ENCODE data around the gene CRLF2. TPM values are rescaled to one million over a fixed set of nuclear protein-coding genes. Genes with fewer than 3 reads are reported as not detected.
"Not testable (repeated sequence)": the region's sequence is repeated elsewhere in the genome, so short reads cannot be mapped to it uniquely, and the experiment has no call there.

CRLF2 gene
- total RNA-seq, 2 experiments from 2014 or later: 0.44 to 1.3 TPM

- CTCF ChIA-PET: no interaction called here
- intact Hi-C loops (cut with micrococcal nuclease): loop anchor here (5.0 kb wide), 1 partner anchor 246 kb away; the partner anchor contains the start of gene ASMTL
- H3K27me3 Mint-ChIP-seq: peaks cover 3% of the 10 kb centered on the region
- no peaks in the 10 kb centered on the region for H3K9me3 Mint-ChIP-seq
- no peaks in the 10 kb centered on the region for H3K36me3 Mint-ChIP-seq
- peaks cover 34% of the 10 kb centered on the region for H3K4me1 Mint-ChIP-seq (ENCODE audit: low read depth)
- POLR2A ChIA-PET: no interaction called here
- H3K4me3 Mint-ChIP-seq: peak overlapping the region; percentile 62
- H3K27ac Mint-ChIP-seq: peak overlapping the region; percentile 30
- peak; percentile 50 for DNase-seq
These were observed 6.5 kb downstream of the CRLF2 start for GRCh38 chrX:1205681-1206611.

DNA sequence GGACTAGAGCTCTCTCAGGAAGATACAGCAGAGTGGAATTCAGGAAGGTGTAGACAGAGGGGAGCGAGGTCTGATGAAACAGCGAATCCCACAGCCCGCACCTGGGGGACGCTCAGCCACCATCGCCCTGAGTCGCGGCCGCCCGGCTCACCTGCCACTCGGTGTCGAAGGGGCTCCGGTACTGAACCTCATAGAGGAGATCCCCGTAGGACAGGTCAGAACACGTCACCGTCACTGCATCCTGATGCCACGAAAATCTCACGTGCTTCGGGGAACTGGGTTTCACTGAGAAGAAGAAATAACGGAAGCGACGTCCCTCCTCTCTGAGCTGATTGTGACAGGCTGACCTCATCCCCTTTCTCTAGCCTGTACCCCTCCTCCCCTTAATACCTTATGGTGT lies 10.2 kb downstream of the CRLF2 start:
- Mint-ChIP-seq H3K9me3 (no peaks in the 10 kb centered on the region), H3K4me3 (no peak overlapping the region)
- peak; percentile 4 for DNase-seq

DNA sequence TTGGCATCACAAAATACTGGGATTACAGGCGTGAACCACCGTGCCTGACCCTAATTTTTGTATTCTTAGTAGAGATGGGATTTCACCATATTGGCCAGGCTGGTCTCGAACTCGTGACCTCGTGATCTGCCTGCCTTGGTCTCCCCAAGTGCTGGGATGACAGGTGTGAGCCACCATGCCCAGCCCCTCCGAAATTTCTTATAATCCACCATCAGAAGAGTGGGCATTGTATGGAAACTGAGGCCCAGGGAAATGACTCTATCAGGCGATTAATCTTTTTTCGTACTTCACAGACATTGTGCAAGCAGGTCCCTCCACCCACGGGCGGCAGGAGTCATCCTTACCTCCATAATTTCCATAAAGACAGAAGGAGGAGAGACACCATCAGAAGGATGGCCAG lies 16.0 kb downstream of the CRLF2 start:
- Mint-ChIP-seq H3K4me3 (no peak overlapping the region), H3K36me3 (no peaks in the 10 kb centered on the region), H3K4me1 (ENCODE audit: low read depth) (no peaks in the 10 kb centered on the region), H3K27ac (no peak overlapping the region), H3K27me3 (no peaks in the 10 kb centered on the region), H3K9me3 (no peaks in the 10 kb centered on the region)
- peak; percentile 8 for DNase-seq
- CTCF ChIA-PET: no interaction called here
- POLR2A ChIA-PET: no interaction called here
- intact Hi-C loops (cut with micrococcal nuclease): no loop called here

More for the DNA sequence above, 10.2 kb downstream of the CRLF2 start:
- peaks cover 10% of the 10 kb centered on the region for H3K4me1 Mint-ChIP-seq (ENCODE audit: low read depth)
- no peaks in the 10 kb centered on the region for H3K36me3 Mint-ChIP-seq
- CTCF ChIA-PET: no interaction called here
- H3K27me3 Mint-ChIP-seq: no peaks in the 10 kb centered on the region
- no peak overlapping the region for H3K27ac Mint-ChIP-seq
- POLR2A ChIA-PET: no interaction called here
- intact Hi-C loops (cut with micrococcal nuclease): no loop called here

- CTCF ChIA-PET; H3K4me3 Mint-ChIP-seq; H3K27me3 Mint-ChIP-seq; H3K27ac Mint-ChIP-seq; intact Hi-C loops (cut with micrococcal nuclease); H3K36me3 Mint-ChIP-seq; POLR2A ChIA-PET; H3K4me1 Mint-ChIP-seq (ENCODE audit: low read depth); H3K9me3 Mint-ChIP-seq; DNase-seq: not testable (repeated sequence)
These were observed 20.3 kb downstream of the CRLF2 start for GRCh38 chrX:1192196-1192595.

GRCh38 chrX:1190596-1191145 lies 21.8 kb downstream of the CRLF2 start:
- H3K4me1 Mint-ChIP-seq (ENCODE audit: low read depth): no peaks in the 10 kb centered on the region
- intact Hi-C loops (cut with micrococcal nuclease): no loop called here
- no peak overlapping the region for H3K4me3 Mint-ChIP-seq
- H3K27me3 Mint-ChIP-seq: no peaks in the 10 kb centered on the region
- no peak overlapping the region for H3K27ac Mint-ChIP-seq
- CTCF ChIA-PET: no interaction called here
- H3K9me3 Mint-ChIP-seq: no peaks in the 10 kb centered on the region
- H3K36me3 Mint-ChIP-seq: no peaks in the 10 kb centered on the region
- DNase-seq: no peak
- POLR2A ChIA-PET: no interaction called here

DNA sequence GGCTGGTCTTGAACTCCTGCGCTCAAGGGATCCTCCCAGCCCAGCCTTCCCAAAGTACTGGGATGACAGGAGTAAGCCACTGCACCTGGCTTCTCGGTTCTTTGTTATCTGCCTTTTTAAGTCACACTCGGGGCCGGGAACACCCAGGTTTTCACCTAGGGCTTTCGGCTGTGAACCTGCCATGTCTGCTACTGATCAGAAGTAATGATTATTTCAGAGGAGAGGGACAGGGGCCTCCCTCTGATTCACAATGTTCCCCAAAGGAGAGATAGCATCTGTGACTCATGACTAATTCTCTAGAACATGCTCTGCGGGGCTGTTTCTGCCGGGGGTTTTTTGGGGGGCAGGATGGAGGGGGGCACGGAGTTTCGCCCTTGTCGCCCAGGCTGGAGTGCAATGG lies 26.9 kb downstream of the CRLF2 start:
- DNase-seq: no peak
- intact Hi-C loops (cut with micrococcal nuclease): no loop called here
- no peak overlapping the region for H3K27ac Mint-ChIP-seq

GRCh38 chrX:1182211-1182610 lies 30.2 kb downstream of the CRLF2 start:
- Mint-ChIP-seq H3K9me3 (no peaks in the 10 kb centered on the region), H3K4me1 (ENCODE audit: low read depth) (peaks cover 5% of the 10 kb centered on the region), H3K27me3 (no peaks in the 10 kb centered on the region), H3K4me3 (no peak overlapping the region), H3K27ac (no peak overlapping the region), H3K36me3 (no peaks in the 10 kb centered on the region)
- intact Hi-C loops (cut with micrococcal nuclease): no loop called here
- CTCF ChIA-PET: no interaction called here
- no peak for DNase-seq
- POLR2A ChIA-PET: no interaction called here

More for the DNA sequence above, 26.9 kb downstream of the CRLF2 start:
- Mint-ChIP-seq H3K4me3 (no peak overlapping the region), H3K36me3 (no peaks in the 10 kb centered on the region), H3K9me3 (no peaks in the 10 kb centered on the region), H3K27me3 (no peaks in the 10 kb centered on the region), H3K4me1 (ENCODE audit: low read depth) (peaks cover 5% of the 10 kb centered on the region)
- ChIA-PET POLR2A (no interaction called here), CTCF (no interaction called here)

- intact Hi-C loops (cut with micrococcal nuclease); CTCF ChIA-PET; DNase-seq; H3K4me3 Mint-ChIP-seq; POLR2A ChIA-PET; H3K9me3 Mint-ChIP-seq; H3K36me3 Mint-ChIP-seq; H3K27ac Mint-ChIP-seq; H3K4me1 Mint-ChIP-seq (ENCODE audit: low read depth); H3K27me3 Mint-ChIP-seq: not testable (repeated sequence)
These were observed 30.8 kb downstream of the CRLF2 start for GRCh38 chrX:1181661-1182060.

GRCh38 chrX:1181170-1181569 lies 31.3 kb downstream of the CRLF2 start:
- Mint-ChIP-seq H3K27me3 (no peaks in the 10 kb centered on the region), H3K27ac (no peak overlapping the region), H3K36me3 (no peaks in the 10 kb centered on the region), H3K4me1 (ENCODE audit: low read depth) (peaks cover 5% of the 10 kb centered on the region), H3K9me3 (no peaks in the 10 kb centered on the region), H3K4me3 (no peak overlapping the region)
- DNase-seq: no peak
- intact Hi-C loops (cut with micrococcal nuclease): no loop called here
- ChIA-PET POLR2A (no interaction called here), CTCF (no interaction called here)

DNA sequence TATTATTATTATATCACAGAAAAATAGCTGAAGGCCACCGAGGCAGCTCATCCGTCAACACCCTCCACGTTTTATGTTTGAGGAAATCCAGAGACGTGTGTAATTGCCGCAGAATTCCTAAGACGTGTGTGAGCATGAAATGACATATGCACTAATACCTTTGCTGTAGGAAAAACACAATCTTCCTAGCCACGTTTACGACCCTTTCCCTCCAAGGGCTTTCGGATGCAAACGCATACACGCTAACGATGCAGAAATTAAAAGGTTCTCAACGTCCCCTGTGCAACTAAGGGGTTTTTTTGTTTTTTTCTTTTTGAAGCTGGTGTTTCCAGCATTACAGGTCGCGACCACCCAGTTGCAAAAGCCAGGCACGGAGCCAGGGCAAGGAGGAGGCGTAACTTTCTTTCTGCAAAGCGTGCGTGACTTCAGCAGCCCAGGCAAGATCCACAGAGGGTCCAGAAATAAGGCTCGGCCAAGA lies 33.8 kb downstream of the CRLF2 start:
- ChIA-PET POLR2A (no interaction called here), CTCF (no interaction called here)
- H3K36me3 Mint-ChIP-seq: no peaks in the 10 kb centered on the region
- H3K4me3 Mint-ChIP-seq: no peak overlapping the region
- intact Hi-C loops (cut with micrococcal nuclease): no loop called here
- no peaks in the 10 kb centered on the region for H3K4me1 Mint-ChIP-seq (ENCODE audit: low read depth)
- DNase-seq: peak; percentile 34
- no peaks in the 10 kb centered on the region for H3K27me3 Mint-ChIP-seq
- no peaks in the 10 kb centered on the region for H3K9me3 Mint-ChIP-seq
- peak overlapping the region; percentile 19 for H3K27ac Mint-ChIP-seq

- H3K4me3 Mint-ChIP-seq; POLR2A ChIA-PET; CTCF ChIA-PET; intact Hi-C loops (cut with micrococcal nuclease); H3K27ac Mint-ChIP-seq; H3K27me3 Mint-ChIP-seq; H3K9me3 Mint-ChIP-seq; H3K36me3 Mint-ChIP-seq; H3K4me1 Mint-ChIP-seq (ENCODE audit: low read depth): not testable (repeated sequence)
- peak; percentile 32 for DNase-seq
These were observed 35.7 kb downstream of the CRLF2 start for GRCh38 chrX:1176531-1177320.

DNA sequence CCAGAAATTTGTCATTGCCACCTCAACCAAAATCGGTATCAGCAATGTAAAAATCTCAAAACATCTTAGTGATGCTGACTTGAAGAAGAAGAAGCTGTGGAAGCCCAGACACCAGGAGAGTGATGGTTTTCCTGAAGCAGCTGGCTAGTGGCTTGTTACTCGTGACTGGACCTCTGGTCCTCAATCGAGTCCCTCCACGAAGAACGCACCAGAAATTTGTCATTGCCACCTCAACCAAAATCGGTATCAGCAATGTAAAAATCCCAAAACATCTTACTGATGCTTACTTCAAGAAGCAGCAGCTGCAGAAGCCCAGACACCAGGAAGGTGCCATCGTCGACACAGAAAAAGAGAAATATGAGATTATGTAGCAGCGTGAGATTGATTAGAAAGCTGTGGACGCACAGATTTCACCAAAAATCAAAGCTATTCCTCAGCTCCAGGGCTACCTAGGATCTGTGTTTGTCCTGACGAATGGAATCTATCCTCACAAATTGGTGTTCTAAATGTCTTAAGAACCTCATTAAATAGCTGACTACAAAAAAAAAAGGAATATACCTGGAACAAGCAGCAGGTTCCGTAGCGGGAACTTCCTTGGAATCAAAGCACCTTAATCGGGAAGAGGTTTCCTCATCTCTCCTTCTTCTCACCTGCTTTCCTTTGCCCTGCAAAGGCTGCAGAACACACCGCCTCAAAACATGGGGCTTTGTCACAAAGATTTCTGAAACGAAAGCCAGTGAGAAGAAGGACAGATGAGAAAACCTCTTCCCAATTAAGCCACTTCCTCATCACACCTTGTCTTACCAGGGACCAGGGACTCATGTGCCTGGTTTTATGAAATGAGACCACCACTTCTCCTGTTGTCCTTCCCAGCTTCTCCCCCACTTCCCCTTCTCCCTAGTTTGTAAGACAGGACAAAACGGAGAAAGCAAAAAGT lies 37.6 kb downstream of the CRLF2 start:
- DNase-seq; H3K27ac Mint-ChIP-seq; intact Hi-C loops (cut with micrococcal nuclease); H3K27me3 Mint-ChIP-seq; H3K4me3 Mint-ChIP-seq; H3K4me1 Mint-ChIP-seq (ENCODE audit: low read depth); H3K36me3 Mint-ChIP-seq; H3K9me3 Mint-ChIP-seq; CTCF ChIA-PET; POLR2A ChIA-PET: not testable (repeated sequence)

All from activated CD4-positive, alpha-beta memory T cell treated with anti-CD3 and anti-CD28 coated beads for 36 hours (primary cell).